HG03135 (cell line): Measurements from ENCODE around the gene CHRNB4.
"Not testable (repeated sequence)": the region's sequence is repeated elsewhere in the genome, so short reads cannot be mapped to it uniquely, and the experiment has no call there.

Experiments used
- ATAC-seq: cut with Tn5 transposase; IDR thresholded peaks from one replicate; pipeline ENCODE4 v1.9.1; 2021; ENCODE audit warnings: mild to moderate bottlenecking, moderate library complexity; ENCODE audit not compliant: unreplicated experiment

Gene CHRNB4

GRCh38 chr15:78618064-78618463, 22.9 kb downstream of the CHRNB4 start:
- no peak for ATAC-seq

GRCh38 chr15:78617516-78617915, 23.5 kb downstream of the CHRNB4 start:
- no peak for ATAC-seq

GRCh38 chr15:78617076-78617475, 23.9 kb downstream of the CHRNB4 start:
- ATAC-seq, result no peak

- ATAC-seq, result no peak
Measured at GRCh38 chr15:78616506-78616905, 24.5 kb downstream of the CHRNB4 start.

GRCh38 chr15:78615151-78615589, 25.8 kb downstream of the CHRNB4 start:
- ATAC-seq, result no peak

- no peak for ATAC-seq
Measured at GRCh38 chr15:78614021-78614420, 27.0 kb downstream of the CHRNB4 start.

- not testable (repeated sequence) for ATAC-seq
Measured at GRCh38 chr15:78609551-78609950, 31.5 kb downstream of the CHRNB4 start.

GRCh38 chr15:78605680-78606079, 35.3 kb downstream of the CHRNB4 start:
- ATAC-seq, result no peak

- ATAC-seq, result no peak
Measured at GRCh38 chr15:78605201-78605600, 35.8 kb downstream of the CHRNB4 start.

- ATAC-seq, result no peak
Measured at GRCh38 chr15:78604420-78604819, 36.6 kb downstream of the CHRNB4 start.

- ATAC-seq, result no peak
Measured at GRCh38 chr15:78603467-78603866, 37.5 kb downstream of the CHRNB4 start.

- ATAC-seq, result no peak
Measured at GRCh38 chr15:78599189-78599588, 41.8 kb downstream of the CHRNB4 start.

- ATAC-seq, result no peak
Measured at GRCh38 chr15:78598348-78598747, 42.7 kb downstream of the CHRNB4 start.

GRCh38 chr15:78597583-78597982, 43.4 kb downstream of the CHRNB4 start:
- ATAC-seq, result no peak

GRCh38 chr15:78574944-78575343, 66.1 kb downstream of the CHRNB4 start:
- no peak for ATAC-seq
